ENCODE data around the gene SKI. TPM values are rescaled to one million over a fixed set of nuclear protein-coding genes. Genes with fewer than 3 reads are reported as not detected.

Gene SKI
- total and polyA plus RNA-seq, 9 of the 15 experiments (the other 6 are each of a cell fraction or from before 2014, with no cell fraction given), result 0.10 to 60.5 (median 4.6) TPM

- TF ChIP-seq, protein P1, sequence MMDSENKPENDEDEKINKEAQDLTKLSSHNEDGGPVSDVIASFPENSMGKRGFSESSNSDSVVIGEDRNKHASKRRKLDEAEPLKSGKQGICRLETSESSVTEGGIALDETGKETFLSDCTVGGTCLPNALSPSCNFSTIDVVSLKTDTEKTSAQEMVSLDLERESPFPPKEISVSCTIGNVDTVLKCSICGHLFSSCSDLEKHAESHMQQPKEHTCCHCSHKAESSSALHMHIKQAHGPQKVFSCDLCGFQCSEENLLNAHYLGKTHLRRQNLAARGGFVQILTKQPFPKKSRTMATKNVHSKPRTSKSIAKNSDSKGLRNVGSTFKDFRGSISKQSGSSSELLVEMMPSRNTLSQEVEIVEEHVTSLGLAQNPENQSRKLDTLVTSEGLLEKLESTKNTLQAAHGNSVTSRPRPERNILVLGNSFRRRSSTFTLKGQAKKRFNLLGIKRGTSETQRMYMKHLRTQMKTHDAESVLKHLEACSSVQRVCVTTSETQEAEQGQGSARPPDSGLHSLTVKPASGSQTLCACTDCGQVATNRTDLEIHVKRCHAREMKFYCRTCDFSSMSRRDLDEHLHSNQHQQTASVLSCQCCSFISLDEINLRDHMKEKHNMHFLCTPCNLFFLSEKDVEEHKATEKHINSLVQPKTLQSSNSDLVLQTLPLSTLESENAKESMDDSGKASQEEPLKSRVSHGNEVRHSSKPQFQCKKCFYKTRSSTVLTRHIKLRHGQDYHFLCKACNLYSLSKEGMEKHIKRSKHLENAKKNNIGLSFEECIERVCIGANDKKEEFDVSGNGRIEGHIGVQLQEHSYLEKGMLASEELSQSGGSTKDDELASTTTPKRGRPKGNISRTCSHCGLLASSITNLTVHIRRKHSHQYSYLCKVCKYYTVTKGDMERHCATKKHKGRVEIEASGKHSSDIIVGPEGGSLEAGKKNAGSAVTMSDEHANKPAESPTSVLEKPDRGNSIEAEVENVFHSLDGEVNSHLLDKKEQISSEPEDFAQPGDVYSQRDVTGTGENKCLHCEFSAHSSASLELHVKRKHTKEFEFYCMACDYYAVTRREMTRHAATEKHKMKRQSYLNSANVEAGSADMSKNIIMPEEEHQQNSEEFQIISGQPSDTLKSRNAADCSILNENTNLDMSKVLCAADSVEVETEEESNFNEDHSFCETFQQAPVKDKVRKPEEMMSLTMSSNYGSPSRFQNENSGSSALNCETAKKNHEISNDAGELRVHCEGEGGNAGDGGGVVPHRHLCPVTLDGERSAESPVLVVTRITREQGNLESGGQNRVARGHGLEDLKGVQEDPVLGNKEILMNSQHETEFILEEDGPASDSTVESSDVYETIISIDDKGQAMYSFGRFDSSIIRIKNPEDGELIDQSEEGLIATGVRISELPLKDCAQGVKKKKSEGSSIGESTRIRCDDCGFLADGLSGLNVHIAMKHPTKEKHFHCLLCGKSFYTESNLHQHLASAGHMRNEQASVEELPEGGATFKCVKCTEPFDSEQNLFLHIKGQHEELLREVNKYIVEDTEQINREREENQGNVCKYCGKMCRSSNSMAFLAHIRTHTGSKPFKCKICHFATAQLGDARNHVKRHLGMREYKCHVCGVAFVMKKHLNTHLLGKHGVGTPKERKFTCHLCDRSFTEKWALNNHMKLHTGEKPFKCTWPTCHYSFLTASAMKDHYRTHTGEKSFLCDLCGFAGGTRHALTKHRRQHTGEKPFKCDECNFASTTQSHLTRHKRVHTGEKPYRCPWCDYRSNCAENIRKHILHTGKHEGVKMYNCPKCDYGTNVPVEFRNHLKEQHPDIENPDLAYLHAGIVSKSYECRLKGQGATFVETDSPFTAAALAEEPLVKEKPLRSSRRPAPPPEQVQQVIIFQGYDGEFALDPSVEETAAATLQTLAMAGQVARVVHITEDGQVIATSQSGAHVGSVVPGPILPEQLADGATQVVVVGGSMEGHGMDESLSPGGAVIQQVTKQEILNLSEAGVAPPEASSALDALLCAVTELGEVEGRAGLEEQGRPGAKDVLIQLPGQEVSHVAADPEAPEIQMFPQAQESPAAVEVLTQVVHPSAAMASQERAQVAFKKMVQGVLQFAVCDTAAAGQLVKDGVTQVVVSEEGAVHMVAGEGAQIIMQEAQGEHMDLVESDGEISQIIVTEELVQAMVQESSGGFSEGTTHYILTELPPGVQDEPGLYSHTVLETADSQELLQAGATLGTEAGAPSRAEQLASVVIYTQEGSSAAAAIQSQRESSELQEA (IDR thresholded peaks at IDR 0.05; ENCODE audit: low read depth), result no peak
- no peak for TF ChIP-seq NONO (IDR thresholded peaks at IDR 0.05; ENCODE audit: low read depth in 2 of 2, low read length in 1 of 2)
- no peak for TF ChIP-seq ZNF57 (CRISPR knock-in tag; IDR thresholded peaks at IDR 0.05)
- TF ChIP-seq, protein P2, sequence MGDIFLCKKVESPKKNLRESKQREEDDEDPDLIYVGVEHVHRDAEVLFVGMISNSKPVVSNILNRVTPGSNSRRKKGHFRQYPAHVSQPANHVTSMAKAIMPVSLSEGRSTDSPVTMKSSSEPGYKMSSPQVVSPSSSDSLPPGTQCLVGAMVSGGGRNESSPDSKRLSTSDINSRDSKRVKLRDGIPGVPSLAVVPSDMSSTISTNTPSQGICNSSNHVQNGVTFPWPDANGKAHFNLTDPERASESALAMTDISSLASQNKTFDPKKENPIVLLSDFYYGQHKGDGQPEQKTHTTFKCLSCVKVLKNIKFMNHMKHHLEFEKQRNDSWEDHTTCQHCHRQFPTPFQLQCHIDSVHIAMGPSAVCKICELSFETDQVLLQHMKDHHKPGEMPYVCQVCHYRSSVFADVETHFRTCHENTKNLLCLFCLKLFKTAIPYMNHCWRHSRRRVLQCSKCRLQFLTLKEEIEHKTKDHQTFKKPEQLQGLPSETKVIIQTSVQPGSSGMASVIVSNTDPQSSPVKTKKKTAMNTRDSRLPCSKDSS (IDR thresholded peaks at IDR 0.05; ENCODE audit: low read depth, partially characterized antibody), result no peak
- TF ChIP-seq PCBP2 (IDR thresholded peaks at IDR 0.05; ENCODE audit: low read depth, low read length, poor library complexity, severe bottlenecking), result no peak
- TF ChIP-seq SMARCA5 (IDR thresholded peaks at IDR 0.05), result 0 out of 2 replicates have a peak, but pooled peaks have one; percentile 44
- no peak for TF ChIP-seq NCOA4 (IDR thresholded peaks at IDR 0.05; ENCODE audit: partially characterized antibody)
- peak; percentile 95 for TF ChIP-seq CREB1 (IDR thresholded peaks at IDR 0.05)
- TF ChIP-seq CREB1 (CRISPR knock-in tag; IDR thresholded peaks at IDR 0.05), result peak; percentile 97
- no peak for TF ChIP-seq PRPF4 (IDR thresholded peaks at IDR 0.05; ENCODE audit: insufficient read depth, low read depth, low read length, poor library complexity, severe bottlenecking)
- TF ChIP-seq TARDBP (IDR thresholded peaks at IDR 0.05), result peak; percentile 97
- TF ChIP-seq ZNF785 (CRISPR knock-in tag; IDR thresholded peaks at IDR 0.05), result no peak
- TF ChIP-seq, protein P3, sequence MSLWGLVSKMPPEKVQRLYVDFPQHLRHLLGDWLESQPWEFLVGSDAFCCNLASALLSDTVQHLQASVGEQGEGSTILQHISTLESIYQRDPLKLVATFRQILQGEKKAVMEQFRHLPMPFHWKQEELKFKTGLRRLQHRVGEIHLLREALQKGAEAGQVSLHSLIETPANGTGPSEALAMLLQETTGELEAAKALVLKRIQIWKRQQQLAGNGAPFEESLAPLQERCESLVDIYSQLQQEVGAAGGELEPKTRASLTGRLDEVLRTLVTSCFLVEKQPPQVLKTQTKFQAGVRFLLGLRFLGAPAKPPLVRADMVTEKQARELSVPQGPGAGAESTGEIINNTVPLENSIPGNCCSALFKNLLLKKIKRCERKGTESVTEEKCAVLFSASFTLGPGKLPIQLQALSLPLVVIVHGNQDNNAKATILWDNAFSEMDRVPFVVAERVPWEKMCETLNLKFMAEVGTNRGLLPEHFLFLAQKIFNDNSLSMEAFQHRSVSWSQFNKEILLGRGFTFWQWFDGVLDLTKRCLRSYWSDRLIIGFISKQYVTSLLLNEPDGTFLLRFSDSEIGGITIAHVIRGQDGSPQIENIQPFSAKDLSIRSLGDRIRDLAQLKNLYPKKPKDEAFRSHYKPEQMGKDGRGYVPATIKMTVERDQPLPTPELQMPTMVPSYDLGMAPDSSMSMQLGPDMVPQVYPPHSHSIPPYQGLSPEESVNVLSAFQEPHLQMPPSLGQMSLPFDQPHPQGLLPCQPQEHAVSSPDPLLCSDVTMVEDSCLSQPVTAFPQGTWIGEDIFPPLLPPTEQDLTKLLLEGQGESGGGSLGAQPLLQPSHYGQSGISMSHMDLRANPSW (CRISPR knock-in tag; IDR thresholded peaks at IDR 0.05), result peak; percentile 70; the same call in 1 of the 2 replicates
- no peak; the same call in 1 of the 2 replicates for TF ChIP-seq RAD51 (IDR thresholded peaks at IDR 0.05; ENCODE audit: borderline replicate concordance, low read depth)
- TF ChIP-seq LARP7 (IDR thresholded peaks at IDR 0.05), result no peak
These were observed 27.6 kb downstream of the SKI start (continued) for GRCh38 chr1:2255420-2256369.

Data from K562 (cell line).